K562 (cell line): ENCODE results near the gene PNMA8B. TPM values are rescaled to one million over a fixed set of nuclear protein-coding genes. Genes with fewer than 3 reads are reported as not detected.
A peak's percentile ranks its signal among the peaks of the same experiment; 100 is the strongest.

Experiments used
- CHD4 ChIP-seq: fragments of 200-600 bp; sonication (generic); IDR thresholded peaks from 3 replicates; pipeline ENCODE4 v1.6.1; 2012; ENCODE audit warnings: low read depth, mild to moderate bottlenecking, mixed read lengths, low read length, inconsistent platforms; ENCODE audit not compliant: insufficient read depth, insufficient replicate concordance, poor library complexity, severe bottlenecking
- DACH1 ChIP-seq: fragments of 450-650 bp; IDR thresholded peaks from 2 replicates; pipeline ENCODE4 v1.6.1; 2018; ENCODE audit not compliant: partially characterized antibody
- HDAC1 ChIP-seq, 2 experiments: fragments of 450-650 bp; IDR thresholded peaks; 2 replicates each; pipeline ENCODE4 v1.6.1; 2016 to 2017; ENCODE audit warnings: inconsistent platforms in 1 of 2, mild to moderate bottlenecking in 1 of 2, moderate library complexity in 1 of 2
- HDAC6 ChIP-seq: IDR thresholded peaks from 2 replicates; pipeline ENCODE4 v1.6.1; 2012; ENCODE audit warnings: low read depth, mild to moderate bottlenecking, control low read depth, inconsistent platforms, low read length, moderate library complexity
- RB1 ChIP-seq: fragments of 450-650 bp; IDR thresholded peaks from 2 replicates; pipeline ENCODE4 v1.6.1; 2017; ENCODE audit warnings: low read depth, mild to moderate bottlenecking
- RBM14 ChIP-seq: fragments of 200-400 bp; formaldehyde crosslinking; IDR thresholded peaks from 2 replicates; pipeline ENCODE4 v1.6.1; 2018; ENCODE audit warnings: low read depth, mild to moderate bottlenecking, low read length, moderate library complexity, borderline replicate concordance; ENCODE audit not compliant: insufficient read depth
- RUNX1 ChIP-seq: sonication (generic); IDR thresholded peaks from 2 replicates; pipeline ENCODE4 v1.6.1; 2016; ENCODE audit warnings: antibody characterized with exemption, low read depth
- SIN3B ChIP-seq: fragments of 450-650 bp; IDR thresholded peaks from 2 replicates; pipeline ENCODE4 v1.6.1; 2017; ENCODE audit warnings: low read depth, mild to moderate bottlenecking, moderate library complexity
- SMAD4 ChIP-seq: fragments of 250-450 bp; sonication (Bioruptor Pico); conservative IDR thresholded peaks from 2 replicates; pipeline ENCODE4 v1.8.0; 2021; ENCODE audit warnings: inconsistent platforms, mild to moderate bottlenecking, moderate library complexity
- SREBF2 ChIP-seq: sonication (generic); formaldehyde crosslinking; IDR thresholded peaks from 2 replicates; pipeline ENCODE4 v1.4.0; 2020; ENCODE audit warnings: mild to moderate bottlenecking, missing genetic modification reagents
- TRIM24 ChIP-seq, 2 experiments: fragments of 450-650 bp; IDR thresholded peaks; 2 replicates each; pipeline ENCODE4 v1.6.1; 2016
- ZBTB1 ChIP-seq: sonication (generic); formaldehyde crosslinking; IDR thresholded peaks from 2 replicates; pipeline ENCODE4 v1.8.1; 2023; ENCODE audit warnings: missing genetic modification reagents, low read depth, mild to moderate bottlenecking, borderline replicate concordance
- ZNF121 ChIP-seq: sonication (generic); formaldehyde crosslinking; conservative IDR thresholded peaks from 2 replicates; pipeline ENCODE4 v1.8.0; 2022; ENCODE audit warnings: missing genetic modification reagents
- ZNF274 ChIP-seq: IDR thresholded peaks from 2 replicates; pipeline ENCODE4 v1.6.1; 2011; ENCODE audit warnings: low read depth, mild to moderate bottlenecking, low read length, moderate library complexity, borderline replicate concordance
- ZNF407 ChIP-seq: fragments of 450-650 bp; IDR thresholded peaks from 2 replicates; pipeline ENCODE4 v1.6.1; 2016; ENCODE audit warnings: low read depth
- ZNF445 ChIP-seq: fragments of 250-450 bp; sonication (Bioruptor Pico); IDR thresholded peaks from 2 replicates; pipeline ENCODE4 v1.4.0; 2020; ENCODE audit warnings: low read depth, mild to moderate bottlenecking, moderate library complexity
- ZNF449 ChIP-seq: fragments of 250-450 bp; sonication (Bioruptor Pico); IDR thresholded peaks from 2 replicates; pipeline ENCODE4 v1.8.0; 2022; ENCODE audit warnings: moderate library complexity, mild to moderate bottlenecking, inconsistent platforms
- ZNF668 ChIP-seq: fragments of 250-450 bp; sonication (Bioruptor Pico); IDR thresholded peaks from 2 replicates; pipeline ENCODE4 v1.8.0; 2022; ENCODE audit warnings: mild to moderate bottlenecking, inconsistent platforms
- polyA plus RNA-seq, 8 experiments: library from polyadenylated mRNA; depleted of rRNA in 4 of 8; stranded (reverse) in 5 of 8; unstranded in 3 of 8; fragments of >200 nt; fragmentation: Nextera tagmentation in 2 of 8; fragmentation: Illumina TruSeq in 1 of 8; extraction: Ambion mirVana in 2 of 8; extraction: Trizol in 1 of 8; gene quantifications; 2 replicates each; pipeline versions ENCODE4 v1.2.1 to v1.2.3, GENCODE V29; 2011 to 2014; ENCODE audit warnings: inconsistent platforms in 1 of 8, missing spikeins in 1 of 8
- total RNA-seq, 7 experiments: library from RNA; depleted of rRNA in 6 of 7; stranded (reverse); fragments of >200 nt in 6 of 7; fragmentation: Illumina TruSeq in 2 of 7; extraction: Trizol in 2 of 7; gene quantifications; 2 replicates each; pipeline versions ENCODE4 v1.2.1 to v1.2.3, GENCODE V29; 2011 to 2021; ENCODE audit warnings: low replicate concordance in 1 of 7

The PNMA8B gene
- total and polyA plus RNA-seq, 9 of the 15 experiments (the other 6 are each of a cell fraction or from before 2014, with no cell fraction given) = not detected

GRCh38 chr19:46529622-46530451 is 34.2 kb upstream of the PNMA8B start (continued):
- TF ChIP-seq ZNF407 (peak; percentile 27; the same call in 1 of the 2 replicates), DACH1 (peak; percentile 54), TRIM24 (IDR thresholded peaks at IDR 0.05) (peak in 1 of 2 experiments; percentile 44; a peak in 1 of 4 replicates), ZNF449 (CRISPR knock-in tag) (no peak), RB1 (peak; percentile 56; the same call in 1 of the 2 replicates), SIN3B (no peak), SMAD4 (CRISPR knock-in tag) (peak; percentile 21; the same call in 1 of the 2 replicates), ZNF668 (CRISPR knock-in tag) (0 out of 2 replicates have a peak, but pooled peaks have one; percentile 53), RBM14 (no peak), CHD4 (peak; percentile 48), RUNX1 (no peak), ZNF121 (CRISPR knock-in tag) (no peak), ZNF445 (CRISPR knock-in tag) (no peak), HDAC6 (no peak), ZNF274 (no peak), SREBF2 (CRISPR knock-in tag) (no peak), ZBTB1 (CRISPR knock-in tag) (peak; percentile 36; the same call in 1 of the 2 replicates), HDAC1 (IDR thresholded peaks at IDR 0.05) (peak; percentile 41 to 68; a peak in 2 of 4 replicates)
